HFF-Myc (cell line): ENCODE results near the gene GALNT16.
"Not testable (repeated sequence)": the region's sequence is repeated elsewhere in the genome, so short reads cannot be mapped to it uniquely, and the experiment has no call there.

Experiments used
- DNase-seq: peaks from one replicate; pipeline ENCODE4 v3.0.0-alpha.2; 2011; ENCODE audit warnings: low read depth; ENCODE audit errors: extremely low read depth
- H3K4me3 ChIP-seq: replicated peaks from 2 replicates; pipeline ENCODE4 v1.5.1; 2011; ENCODE audit warnings: low read depth, mild to moderate bottlenecking, control low read depth, low read length
- CTCF ChIP-seq: IDR thresholded peaks from 2 replicates; pipeline ENCODE4 v1.5.1; 2012; ENCODE audit warnings: mild to moderate bottlenecking, low read depth, low read length, control low read depth; ENCODE audit errors: missing control alignments

The GALNT16 gene

GRCh38 chr14:69270097-69270496 is 10.1 kb downstream of the GALNT16 start:
- TF ChIP-seq CTCF = no peak
- no peak for DNase-seq
- H3K4me3 ChIP-seq = no peak overlapping the region

- DNase-seq = no peak
- H3K4me3 ChIP-seq = no peak overlapping the region
- no peak for TF ChIP-seq CTCF
Observed at GRCh38 chr14:69270795-69271708, 11.1 kb downstream of the GALNT16 start.

- no peak overlapping the region for H3K4me3 ChIP-seq
- TF ChIP-seq CTCF = no peak
- DNase-seq = no peak
Observed at GRCh38 chr14:69274321-69274720, 14.4 kb downstream of the GALNT16 start.

GRCh38 chr14:69275331-69275730 is 15.4 kb downstream of the GALNT16 start:
- DNase-seq = no peak
- no peak overlapping the region for H3K4me3 ChIP-seq
- no peak for TF ChIP-seq CTCF

GRCh38 chr14:69277356-69277755 is 17.4 kb downstream of the GALNT16 start:
- not testable (repeated sequence) for DNase-seq, H3K4me3 ChIP-seq

GRCh38 chr14:69280746-69281291 is 20.9 kb downstream of the GALNT16 start:
- no peak for DNase-seq
- H3K4me3 ChIP-seq = no peak overlapping the region
- TF ChIP-seq CTCF = no peak

- DNase-seq = no peak
- no peak overlapping the region for H3K4me3 ChIP-seq
- TF ChIP-seq CTCF = no peak
Observed at GRCh38 chr14:69281450-69282169, 21.7 kb downstream of the GALNT16 start.
